Chondrocyte (in vitro differentiated cells): ENCODE results near the gene CFAP77. TPM values are rescaled to one million over a fixed set of nuclear protein-coding genes. Genes with fewer than 3 reads are reported as not detected.
"Not testable (repeated sequence)": the region's sequence is repeated elsewhere in the genome, so short reads cannot be mapped to it uniquely, and the experiment has no call there.

Experiments used
- DNase-seq: peaks from one replicate; pipeline ENCODE4 v3.0.0; 2021; ENCODE audit warnings: mixed read lengths, low spot score
- H3K27ac Mint-ChIP-seq: one replicate; pipeline ENCODE4 v1.8.0; 2021; ENCODE audit warnings: mild to moderate bottlenecking, moderate library complexity, mixed read lengths; ENCODE audit not compliant: unreplicated experiment
- H3K27me3 Mint-ChIP-seq: 2 replicates; pipeline ENCODE4 v1.8.0; 2021; ENCODE audit warnings: low read depth, mixed read lengths
- H3K36me3 Mint-ChIP-seq: 2 replicates; pipeline ENCODE4 v1.8.0; 2021; ENCODE audit warnings: low read depth, mixed read lengths
- H3K4me1 Mint-ChIP-seq: 2 replicates; pipeline ENCODE4 v1.8.0; 2021; ENCODE audit warnings: low read depth, mild to moderate bottlenecking, mixed read lengths
- H3K4me3 Mint-ChIP-seq: one replicate; pipeline ENCODE4 v1.8.0; 2021; ENCODE audit warnings: mild to moderate bottlenecking, moderate library complexity, mixed read lengths; ENCODE audit not compliant: unreplicated experiment
- H3K9me3 Mint-ChIP-seq: 2 replicates; pipeline ENCODE4 v1.8.0; 2021; ENCODE audit warnings: low read depth, mixed read lengths
- total RNA-seq: library from RNA; stranded (reverse); gene quantifications from 3 replicates; pipeline ENCODE4 v1.2.1, GENCODE V29; 2021
- TF ChIP-seq, protein P1 (sequence below): fragments of 200-600 bp; sonication (generic); IDR thresholded peaks from 2 replicates; pipeline ENCODE4 v1.5.0; 2021; ENCODE audit warnings: antibody characterized with exemption, mild to moderate bottlenecking, moderate library complexity

Gene CFAP77
- total RNA-seq, 1 donor from 2014 or later, result 0.47 TPM

DNA sequence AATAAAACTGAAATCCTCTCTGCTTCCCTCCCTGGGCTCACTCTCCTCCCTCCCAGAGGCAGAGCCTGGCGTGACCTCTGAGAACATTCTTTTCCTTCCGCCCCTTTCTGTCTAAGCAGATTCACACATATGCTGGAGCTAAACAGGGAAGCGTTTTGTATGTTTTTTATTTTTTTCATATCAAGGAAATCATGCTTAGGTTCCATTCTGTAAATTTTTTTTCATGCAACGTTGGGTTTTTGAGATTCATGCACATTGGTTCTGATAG is 152.2 kb downstream of the CFAP77 start:
- peaks cover 8% of the 10 kb centered on the region for H3K4me1 Mint-ChIP-seq
- H3K36me3 Mint-ChIP-seq, result peaks cover 3% of the 10 kb centered on the region
- DNase-seq, result no peak
- peaks cover 3% of the 10 kb centered on the region for H3K9me3 Mint-ChIP-seq
- TF ChIP-seq, protein P1, sequence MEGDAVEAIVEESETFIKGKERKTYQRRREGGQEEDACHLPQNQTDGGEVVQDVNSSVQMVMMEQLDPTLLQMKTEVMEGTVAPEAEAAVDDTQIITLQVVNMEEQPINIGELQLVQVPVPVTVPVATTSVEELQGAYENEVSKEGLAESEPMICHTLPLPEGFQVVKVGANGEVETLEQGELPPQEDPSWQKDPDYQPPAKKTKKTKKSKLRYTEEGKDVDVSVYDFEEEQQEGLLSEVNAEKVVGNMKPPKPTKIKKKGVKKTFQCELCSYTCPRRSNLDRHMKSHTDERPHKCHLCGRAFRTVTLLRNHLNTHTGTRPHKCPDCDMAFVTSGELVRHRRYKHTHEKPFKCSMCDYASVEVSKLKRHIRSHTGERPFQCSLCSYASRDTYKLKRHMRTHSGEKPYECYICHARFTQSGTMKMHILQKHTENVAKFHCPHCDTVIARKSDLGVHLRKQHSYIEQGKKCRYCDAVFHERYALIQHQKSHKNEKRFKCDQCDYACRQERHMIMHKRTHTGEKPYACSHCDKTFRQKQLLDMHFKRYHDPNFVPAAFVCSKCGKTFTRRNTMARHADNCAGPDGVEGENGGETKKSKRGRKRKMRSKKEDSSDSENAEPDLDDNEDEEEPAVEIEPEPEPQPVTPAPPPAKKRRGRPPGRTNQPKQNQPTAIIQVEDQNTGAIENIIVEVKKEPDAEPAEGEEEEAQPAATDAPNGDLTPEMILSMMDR, result no peak
- no peak overlapping the region for H3K27ac Mint-ChIP-seq
- peaks cover 34% of the 10 kb centered on the region for H3K27me3 Mint-ChIP-seq
- no peak overlapping the region for H3K4me3 Mint-ChIP-seq

DNA sequence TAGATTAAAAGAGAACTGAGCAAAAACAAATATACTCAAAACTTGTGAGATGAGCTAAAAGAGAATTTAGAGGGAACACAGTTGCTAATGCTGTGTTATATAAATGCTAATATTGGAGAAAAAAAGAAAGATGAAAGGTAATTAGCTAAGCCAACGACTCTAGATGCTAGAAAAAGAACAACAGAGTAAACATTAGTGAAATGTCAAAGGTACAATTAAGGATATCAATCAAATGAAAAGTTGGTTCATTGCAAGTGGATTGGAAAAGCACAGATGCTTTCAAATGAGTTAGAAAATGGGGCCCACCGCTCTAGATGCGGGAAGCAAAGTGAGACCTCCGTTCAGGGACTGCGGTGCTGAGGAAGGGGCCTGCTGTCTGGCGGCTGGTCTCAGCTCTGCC is 154.5 kb downstream of the CFAP77 start:
- peaks cover 37% of the 10 kb centered on the region for H3K27me3 Mint-ChIP-seq
- peaks cover 8% of the 10 kb centered on the region for H3K4me1 Mint-ChIP-seq
- TF ChIP-seq, protein P1, result no peak
- H3K9me3 Mint-ChIP-seq, result peaks cover 1% of the 10 kb centered on the region
- H3K27ac Mint-ChIP-seq, result no peak overlapping the region
- no peak for DNase-seq
- peaks cover 3% of the 10 kb centered on the region for H3K36me3 Mint-ChIP-seq
- H3K4me3 Mint-ChIP-seq, result no peak overlapping the region

DNA sequence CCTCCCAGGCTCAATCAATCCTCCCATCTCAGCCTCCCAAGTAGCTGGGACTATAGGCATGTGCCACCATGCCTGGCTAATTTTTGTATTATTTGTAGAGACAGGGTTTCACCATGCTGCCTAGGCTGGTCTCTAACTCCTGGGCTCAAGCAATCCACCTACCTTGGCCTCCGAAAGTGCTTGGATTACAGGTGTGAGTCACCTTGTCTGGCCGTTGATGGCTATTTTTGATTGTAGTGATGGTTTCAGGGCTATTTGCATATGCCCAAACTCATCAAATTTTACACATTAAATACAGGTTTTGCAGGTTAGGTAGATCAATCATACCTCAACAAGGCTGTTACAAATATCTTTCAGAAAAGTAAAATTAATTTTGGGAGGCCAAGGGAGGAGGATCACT is 158.8 kb downstream of the CFAP77 start:
- H3K4me1 Mint-ChIP-seq, H3K9me3 Mint-ChIP-seq, H3K4me3 Mint-ChIP-seq, H3K36me3 Mint-ChIP-seq, H3K27ac Mint-ChIP-seq, DNase-seq: not testable (repeated sequence)
- peaks cover 30% of the 10 kb centered on the region for H3K27me3 Mint-ChIP-seq

DNA sequence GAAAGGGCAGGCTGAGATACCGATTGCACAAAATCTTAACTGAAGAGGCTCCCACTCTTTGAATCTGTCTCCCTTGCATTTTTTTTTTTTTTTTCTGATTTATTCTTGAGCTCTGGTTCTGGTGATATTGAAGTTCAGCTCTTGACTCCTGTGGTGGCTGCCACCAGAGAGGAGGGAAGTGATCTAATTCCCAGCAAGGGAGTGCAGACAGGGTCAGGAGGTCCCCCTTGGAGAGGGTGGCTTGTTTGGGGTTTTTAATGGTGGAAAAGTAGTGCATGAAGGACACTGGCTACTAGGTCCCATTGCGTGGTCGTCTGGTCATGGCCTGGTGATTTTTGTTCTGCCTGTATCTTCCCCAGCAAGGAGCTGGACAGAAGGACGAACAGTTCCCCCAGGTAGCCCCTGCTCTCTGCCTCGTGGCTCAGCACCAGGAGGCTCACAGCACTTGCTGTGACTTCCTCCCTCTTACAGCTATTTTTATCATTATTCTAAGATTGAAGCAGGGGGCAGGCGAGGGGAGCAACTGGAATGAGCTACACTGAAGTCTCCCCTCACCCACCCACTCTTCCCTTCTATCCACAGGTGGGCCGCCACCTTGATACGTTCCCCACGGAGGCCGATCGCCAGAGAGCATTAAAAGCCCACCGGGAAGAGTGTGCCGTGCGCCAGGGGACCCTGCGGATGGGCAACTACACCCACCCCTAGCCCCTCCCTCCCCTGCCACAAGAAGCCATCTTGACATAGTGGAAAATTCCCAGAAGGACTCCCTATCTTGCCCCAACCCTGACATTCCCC is 162.0 kb downstream of the CFAP77 start:
- Mint-ChIP-seq H3K9me3 (no peaks in the 10 kb centered on the region), H3K27ac (no peak overlapping the region), H3K27me3 (peaks cover 31% of the 10 kb centered on the region), H3K4me1 (peaks cover 6% of the 10 kb centered on the region), H3K36me3 (no peaks in the 10 kb centered on the region), H3K4me3 (no peak overlapping the region)
- TF ChIP-seq, protein P1, result no peak
- peak; percentile 60 for DNase-seq

DNA sequence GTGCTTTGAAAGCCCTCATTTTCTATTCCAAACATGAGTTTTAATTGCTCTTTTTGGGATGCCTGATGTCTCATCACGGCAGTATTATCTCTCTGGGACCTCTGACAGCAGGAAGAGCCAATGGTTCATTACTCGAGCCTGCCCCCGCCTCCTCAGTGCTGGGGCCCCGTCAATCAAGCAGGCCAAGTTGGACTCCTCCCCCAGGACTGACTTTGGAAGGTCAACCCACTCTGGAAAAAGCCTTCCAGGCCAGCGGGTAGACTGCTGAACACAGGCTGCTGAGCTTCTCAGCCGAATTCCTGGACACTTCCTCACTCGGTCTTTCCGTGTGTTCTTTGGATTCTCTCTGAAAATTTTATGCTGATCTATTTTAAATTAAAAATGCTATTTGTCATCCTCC is 162.9 kb downstream of the CFAP77 start:
- peaks cover 37% of the 10 kb centered on the region for H3K27me3 Mint-ChIP-seq
- TF ChIP-seq, protein P1, result no peak
- H3K9me3 Mint-ChIP-seq, result no peaks in the 10 kb centered on the region
- no peak overlapping the region for H3K27ac Mint-ChIP-seq
- peak; percentile 46 for DNase-seq
- peaks cover 6% of the 10 kb centered on the region for H3K4me1 Mint-ChIP-seq
- no peak overlapping the region for H3K4me3 Mint-ChIP-seq
- no peaks in the 10 kb centered on the region for H3K36me3 Mint-ChIP-seq

DNA sequence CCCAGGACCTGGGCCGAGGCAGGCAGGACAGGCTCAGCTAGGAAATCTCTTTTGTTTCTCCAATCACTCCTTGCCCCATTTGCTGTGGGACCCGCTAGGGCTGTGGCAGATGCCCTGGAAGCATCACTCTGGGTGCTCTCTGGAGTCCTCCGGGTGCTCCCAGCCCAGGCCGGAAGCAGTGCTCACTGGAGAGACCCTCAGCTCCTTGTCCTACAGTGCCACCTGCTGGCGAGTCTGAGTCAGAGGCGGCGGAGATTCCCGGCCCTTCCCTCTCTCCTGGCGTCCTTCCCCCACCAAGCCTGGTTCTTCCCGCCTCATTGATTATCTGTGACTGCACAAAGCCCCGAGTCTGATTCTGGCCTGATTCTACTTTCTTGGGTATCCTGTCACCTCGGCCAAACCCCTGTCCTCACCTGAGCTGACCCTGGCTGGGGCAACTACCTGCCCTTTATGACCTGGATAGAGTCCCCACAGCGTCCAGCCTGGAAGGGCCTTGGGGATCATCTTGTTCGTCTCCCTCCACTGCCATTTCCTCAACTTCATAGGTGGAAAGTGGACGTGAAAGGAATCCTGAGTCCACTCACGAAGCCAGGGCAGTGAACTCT is 165.1 kb downstream of the CFAP77 start:
- Mint-ChIP-seq H3K4me1 (peaks cover 6% of the 10 kb centered on the region), H3K27ac (no peak overlapping the region), H3K36me3 (no peaks in the 10 kb centered on the region), H3K4me3 (no peak overlapping the region), H3K27me3 (peaks cover 55% of the 10 kb centered on the region), H3K9me3 (no peaks in the 10 kb centered on the region)
- no peak for DNase-seq
- TF ChIP-seq, protein P1, result peak; percentile 90
